Left renal pelvis (tissue), 4 donors: ENCODE data around the gene IGFL1. TPM values are rescaled to one million over a fixed set of nuclear protein-coding genes. Genes with fewer than 3 reads are reported as not detected.
"Not testable (repeated sequence)": the region's sequence is repeated elsewhere in the genome, so short reads cannot be mapped to it uniquely, and the experiment has no call there.

Experiments used
- DNase-seq, 4 donors: peaks; one replicate each; pipeline ENCODE4 v3.0.0-alpha.2; 2013; ENCODE audit warnings: low read depth in 4 of 4, low spot score in 3 of 4
- polyA plus RNA-seq, 4 donors: library from polyadenylated mRNA; unstranded; fragments of 120-200 nt; gene quantifications; one replicate each; pipeline ENCODE4 v1.2.1, GENCODE V29; 2013; ENCODE audit not compliant: insufficient read length in 4 of 4

The IGFL1 gene
- polyA plus RNA-seq, 4 donors: not detected

GRCh38 chr19:46201454-46202310, 27.9 kb upstream of the IGFL1 start:
- no peak for DNase-seq

GRCh38 chr19:46202426-46202825, 27.1 kb upstream of the IGFL1 start:
- DNase-seq: no peak

GRCh38 chr19:46202872-46203860, 26.4 kb upstream of the IGFL1 start:
- DNase-seq: no peak

GRCh38 chr19:46204008-46204407, 25.5 kb upstream of the IGFL1 start:
- DNase-seq: no peak

- DNase-seq: no peak
These were observed 24.2 kb upstream of the IGFL1 start for GRCh38 chr19:46205183-46205984.

GRCh38 chr19:46206176-46206575, 23.4 kb upstream of the IGFL1 start:
- DNase-seq: no peak

GRCh38 chr19:46206682-46207081, 22.9 kb upstream of the IGFL1 start:
- DNase-seq: no peak

- DNase-seq: not testable (repeated sequence)
These were observed 21.7 kb upstream of the IGFL1 start for GRCh38 chr19:46207858-46208257.

GRCh38 chr19:46209051-46209450, 20.5 kb upstream of the IGFL1 start:
- no peak for DNase-seq

- no peak for DNase-seq
These were observed 20.1 kb upstream of the IGFL1 start for GRCh38 chr19:46209472-46209871.

- no peak for DNase-seq
These were observed 18.9 kb upstream of the IGFL1 start for GRCh38 chr19:46210669-46211068.

- DNase-seq: no peak
These were observed 18.2 kb upstream of the IGFL1 start for GRCh38 chr19:46211201-46211881.

- not testable (repeated sequence) for DNase-seq
These were observed 16.9 kb upstream of the IGFL1 start for GRCh38 chr19:46212592-46212991.

GRCh38 chr19:46213156-46213555, 16.4 kb upstream of the IGFL1 start:
- DNase-seq: no peak

GRCh38 chr19:46213806-46214205, 15.7 kb upstream of the IGFL1 start:
- DNase-seq: no peak

GRCh38 chr19:46216612-46217011, 12.9 kb upstream of the IGFL1 start:
- DNase-seq: no peak

GRCh38 chr19:46217476-46217875, 12.1 kb upstream of the IGFL1 start:
- DNase-seq: no peak

- peak in 3 of 4 donors; percentile 27 to 52 (median 35) for DNase-seq
These were observed 11.4 kb upstream of the IGFL1 start for GRCh38 chr19:46218160-46218559.

- DNase-seq: no peak
These were observed 9.4 kb upstream of the IGFL1 start for GRCh38 chr19:46220038-46220615.

GRCh38 chr19:46221152-46221551, 8.4 kb upstream of the IGFL1 start:
- DNase-seq: no peak
